Activated T-cell treated with anti-CD3 and anti-CD28 coated beads for 24 hours (primary cell): ENCODE measurements around the gene JOSD2.
A peak's percentile ranks its signal among the peaks of the same experiment; 100 is the strongest.

Source experiments
- DNase-seq: peaks from one replicate; pipeline ENCODE4 v3.0.0-alpha.2; 2020; ENCODE audit warnings: low read depth

JOSD2 gene

GRCh38 chr19:50511069-50511822 is at the start of gene JOSD2:
TSS of gene JOSD2 (minus strand) at chr19:50511191. CDS start at chr19:50510431, 760 bp downstream.
- DNase-seq: peak; percentile 95

- DNase-seq: no peak
These were observed 48.6 kb upstream of the JOSD2 start for GRCh38 chr19:50559636-50560035.

GRCh38 chr19:50558449-50558848 is 47.5 kb upstream of the JOSD2 start:
- no peak for DNase-seq

GRCh38 chr19:50558039-50558438 is 47.0 kb upstream of the JOSD2 start:
- no peak for DNase-seq

- DNase-seq: no peak
These were observed 46.1 kb upstream of the JOSD2 start for GRCh38 chr19:50557009-50557613.

- DNase-seq: peak; percentile 68
These were observed 45.5 kb upstream of the JOSD2 start for GRCh38 chr19:50556282-50557008.

- DNase-seq: no peak
These were observed 44.7 kb upstream of the JOSD2 start for GRCh38 chr19:50555450-50556281.

- no peak for DNase-seq
These were observed 44.0 kb upstream of the JOSD2 start for GRCh38 chr19:50555033-50555432.

- DNase-seq: no peak
These were observed 43.2 kb upstream of the JOSD2 start for GRCh38 chr19:50554212-50554611.

- DNase-seq: no peak
These were observed 42.2 kb upstream of the JOSD2 start for GRCh38 chr19:50553134-50553703.

GRCh38 chr19:50552540-50552939 is 41.5 kb upstream of the JOSD2 start:
- no peak for DNase-seq

- DNase-seq: no peak
These were observed 40.8 kb upstream of the JOSD2 start for GRCh38 chr19:50551715-50552187.

GRCh38 chr19:50551034-50551714 is 40.2 kb upstream of the JOSD2 start:
- no peak for DNase-seq

- DNase-seq: no peak
These were observed 39.6 kb upstream of the JOSD2 start for GRCh38 chr19:50550594-50550966.

GRCh38 chr19:50549927-50550593 is 39.1 kb upstream of the JOSD2 start:
- no peak for DNase-seq

GRCh38 chr19:50549059-50549926 is 38.3 kb upstream of the JOSD2 start:
- no peak for DNase-seq

GRCh38 chr19:50548191-50549058 is 37.4 kb upstream of the JOSD2 start:
- no peak for DNase-seq

GRCh38 chr19:50547385-50548190 is 36.6 kb upstream of the JOSD2 start:
- DNase-seq: no peak
